Measurements from ENCODE around the gene CCDC93.

CCDC93 gene

DNA sequence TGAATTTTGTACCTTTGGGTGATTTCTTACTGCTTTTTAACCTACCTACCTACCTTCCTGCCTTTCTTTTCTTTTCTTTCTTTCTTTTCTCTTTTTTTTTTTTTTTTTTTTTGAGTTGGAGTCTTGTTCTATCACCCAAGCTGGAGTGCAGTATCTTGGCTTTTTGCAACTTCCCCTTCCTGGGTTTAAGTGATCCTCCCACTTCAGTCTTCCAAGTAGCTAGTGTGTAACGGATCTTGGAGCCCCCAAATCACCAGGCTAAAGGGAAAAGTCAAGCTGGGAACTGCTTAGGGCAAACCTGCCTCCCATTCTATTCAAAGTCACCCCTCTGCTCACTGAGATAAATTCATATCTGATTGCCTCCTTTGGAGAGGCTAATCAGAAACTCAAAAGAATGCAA lies 138.1 kb downstream of the CCDC93 start:
- no peak for DNase-seq

Data from GDM1 (cell line).